GM21825 (cell line): ENCODE measurements around the gene SF3A1.
"Not testable (repeated sequence)": the region's sequence is repeated elsewhere in the genome, so short reads cannot be mapped to it uniquely, and the experiment has no call there.

ENCODE experiments used
- ATAC-seq: cut with Tn5 transposase; IDR thresholded peaks from one replicate; pipeline ENCODE4 v1.9.1; 2021; ENCODE audit warnings: mild to moderate bottlenecking, moderate library complexity; ENCODE audit not compliant: unreplicated experiment

SF3A1 gene

GRCh38 chr22:30348809-30349208, 7.9 kb downstream of the SF3A1 start:
- ATAC-seq, result no peak

DNA sequence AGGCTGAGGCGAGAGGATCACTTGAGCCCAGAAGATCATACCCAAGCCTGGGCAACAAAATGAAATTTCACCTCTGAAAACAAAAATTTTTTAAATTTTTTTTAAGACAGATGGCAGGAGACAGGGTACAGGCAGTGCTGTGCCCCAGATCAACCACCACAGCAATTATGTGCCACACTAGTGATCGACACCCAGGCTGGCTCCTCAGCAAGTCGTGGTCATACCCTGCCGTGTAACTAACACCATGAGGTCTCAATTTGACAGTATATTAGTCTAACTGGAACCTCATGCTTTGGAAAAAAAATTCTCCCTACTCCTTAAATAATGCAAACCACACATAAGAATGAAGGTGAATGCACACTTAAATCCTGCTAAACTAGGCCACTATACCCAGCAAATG, 8.3 kb downstream of the SF3A1 start:
- ATAC-seq, result no peak

DNA sequence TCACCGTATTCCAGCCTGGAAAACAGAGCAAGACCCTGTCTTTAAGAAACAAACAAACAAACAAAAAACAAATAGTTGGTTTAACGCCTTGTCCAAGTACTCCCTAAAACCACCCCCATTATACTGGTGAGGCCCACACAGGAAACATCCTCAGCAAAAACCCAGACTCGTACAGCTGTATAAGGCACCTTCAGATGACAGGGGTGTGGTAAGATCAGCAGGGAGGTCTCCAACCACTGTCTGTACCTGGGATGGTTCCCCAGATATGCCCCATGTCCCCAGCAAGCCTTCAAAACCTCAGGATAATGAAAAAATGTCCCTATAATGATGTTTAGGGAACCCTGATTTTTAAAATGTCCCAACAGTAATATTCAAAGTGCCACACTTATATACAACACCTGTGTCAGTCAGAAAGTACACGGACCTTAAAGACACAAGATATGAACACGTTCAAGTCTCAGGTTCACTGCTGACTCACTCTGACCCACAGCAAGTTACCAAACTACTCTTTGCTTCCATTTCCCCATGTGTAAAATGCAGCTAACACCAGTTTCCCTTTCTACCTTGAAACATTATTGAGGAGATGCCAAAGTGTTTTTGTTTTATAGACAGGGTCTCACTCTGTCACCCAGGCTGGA, 9.3 kb downstream of the SF3A1 start:
- no peak for ATAC-seq

DNA sequence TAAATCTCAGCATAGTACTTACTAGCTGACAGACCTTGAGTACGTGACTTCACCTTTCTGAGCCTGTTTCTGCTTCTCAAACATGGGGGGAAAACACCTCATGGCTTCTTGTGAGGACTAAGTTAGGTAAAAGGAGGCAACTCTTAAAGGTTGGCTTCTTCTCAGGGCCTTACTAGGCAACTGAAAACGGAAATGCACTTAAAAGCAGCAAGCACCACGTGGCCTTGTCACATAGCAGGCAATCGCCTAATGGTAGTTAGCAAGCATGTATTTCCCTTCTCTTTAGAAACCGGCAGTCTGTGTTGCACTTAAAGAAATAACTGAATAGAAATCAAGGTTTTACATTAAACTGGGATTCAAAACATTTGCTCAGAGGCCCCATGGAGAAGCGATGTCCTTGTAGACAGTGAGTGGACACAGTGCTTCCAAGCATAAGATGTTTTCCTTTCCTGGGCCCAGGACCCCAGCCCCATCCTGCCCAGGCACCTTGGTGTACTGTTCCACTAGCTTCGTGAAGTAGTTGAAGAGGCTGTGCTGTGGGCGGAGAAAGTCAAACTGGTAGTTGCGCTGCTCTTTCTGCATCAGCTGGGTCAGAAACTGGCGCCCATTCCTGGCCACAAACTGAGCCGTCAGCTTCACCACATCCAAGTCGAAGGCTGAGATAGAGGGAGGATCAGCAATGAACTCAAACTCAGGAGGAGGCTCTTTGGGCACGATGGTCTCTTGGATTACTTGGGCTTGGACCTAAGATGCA, 12.1 kb downstream of the SF3A1 start:
- ATAC-seq, result no peak

GRCh38 chr22:30340911-30341685, 15.6 kb downstream of the SF3A1 start:
- ATAC-seq, result no peak

DNA sequence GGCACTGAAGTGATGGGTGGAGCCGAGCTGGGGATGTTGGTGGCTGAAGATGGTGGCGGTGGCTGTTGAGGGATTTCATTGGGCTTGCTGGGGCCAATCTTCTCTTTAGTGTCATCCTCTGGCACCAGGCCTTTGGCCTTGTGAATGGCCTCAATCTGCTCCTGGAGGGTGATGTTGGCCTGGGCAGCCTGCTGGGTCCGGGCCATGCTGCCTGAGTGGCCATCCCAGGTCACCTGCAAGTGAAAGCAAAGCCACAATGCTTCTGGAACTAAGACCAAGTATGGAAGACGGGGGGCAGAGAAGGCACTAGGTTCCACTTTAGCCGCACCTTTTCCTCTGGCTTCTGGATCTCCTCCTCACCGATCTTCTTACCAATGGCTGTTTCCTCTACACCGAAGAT, 17.9 kb downstream of the SF3A1 start:
- ATAC-seq, result no peak

DNA sequence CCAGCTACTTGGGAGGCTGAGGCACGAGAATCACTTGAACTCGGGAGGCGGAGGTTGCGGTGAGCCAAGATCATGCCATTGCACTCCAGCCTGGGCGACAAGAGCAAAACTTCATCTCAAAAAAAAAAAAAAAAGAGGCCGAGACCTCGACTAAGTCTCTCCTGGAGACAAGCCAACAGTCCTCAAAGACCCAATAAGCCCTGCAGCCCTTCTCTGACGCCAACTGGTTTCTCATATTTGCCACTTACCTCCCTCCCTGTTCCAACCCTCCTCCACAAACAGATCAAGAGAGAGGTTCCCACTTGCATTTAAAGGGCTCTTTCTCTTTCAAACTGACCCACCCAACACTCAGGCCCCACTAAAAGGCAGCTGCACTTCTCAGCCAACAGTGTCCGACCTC, 18.4 kb downstream of the SF3A1 start:
- not testable (repeated sequence) for ATAC-seq

- ATAC-seq, result no peak
These were observed 19.3 kb downstream of the SF3A1 start for GRCh38 chr22:30337461-30337778.

DNA sequence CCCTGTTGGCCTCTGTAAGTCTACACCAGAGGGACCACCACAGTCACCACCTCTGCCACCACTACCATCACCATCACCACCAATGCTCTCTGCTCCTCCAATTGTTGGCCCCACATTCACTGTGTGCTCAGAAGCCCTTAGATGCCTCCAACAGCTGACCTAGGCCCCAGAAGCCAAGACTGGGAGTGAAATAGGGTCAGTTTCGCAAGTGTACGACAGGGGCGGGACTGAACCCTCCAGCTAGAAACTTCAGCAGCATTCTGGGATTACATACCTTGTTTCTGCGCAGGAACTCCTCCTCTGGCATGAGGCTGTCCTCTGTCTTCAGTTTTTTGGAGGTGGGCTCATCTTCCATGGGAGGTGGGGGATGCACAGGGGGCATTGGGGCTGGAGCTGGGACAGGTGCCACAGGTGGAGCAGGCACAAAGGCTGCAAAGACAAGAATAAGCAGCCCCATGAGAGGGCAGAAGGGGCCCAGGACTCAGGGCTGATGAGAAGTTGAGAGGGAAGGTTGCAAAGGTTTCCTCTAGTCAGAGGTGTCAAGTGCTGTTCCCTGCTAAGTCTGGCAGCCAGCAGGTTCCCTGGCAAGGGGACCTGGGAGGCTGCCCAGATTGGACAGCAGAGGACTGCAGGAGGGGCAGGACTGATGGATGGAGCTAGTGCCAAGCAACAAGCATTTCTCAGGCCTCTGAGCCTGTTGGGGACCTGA, 19.8 kb downstream of the SF3A1 start:
- no peak for ATAC-seq

- no peak for ATAC-seq
These were observed 21.5 kb downstream of the SF3A1 start for GRCh38 chr22:30335236-30335635.

DNA sequence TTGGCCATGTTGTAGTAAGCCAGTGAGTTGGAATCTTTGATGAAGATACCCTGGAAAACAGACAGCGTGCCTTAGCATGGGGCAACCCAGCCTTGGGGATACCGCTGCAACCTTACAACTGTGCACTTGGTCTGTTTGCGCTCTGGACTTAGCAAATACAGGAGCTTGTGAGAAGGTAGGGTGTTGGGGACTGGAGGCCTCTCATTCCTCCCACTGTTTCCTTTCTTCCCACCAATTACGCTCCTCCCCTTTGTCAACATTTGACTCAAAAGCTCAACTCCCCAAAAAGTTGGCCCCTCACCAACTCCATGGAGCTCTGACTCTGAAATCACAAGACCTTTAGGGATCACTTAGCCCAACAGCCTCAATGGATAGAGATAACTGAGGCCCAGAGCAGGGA, 22.0 kb downstream of the SF3A1 start:
- ATAC-seq, result no peak

- ATAC-seq, result no peak
These were observed 23.0 kb downstream of the SF3A1 start for GRCh38 chr22:30333707-30334087.

DNA sequence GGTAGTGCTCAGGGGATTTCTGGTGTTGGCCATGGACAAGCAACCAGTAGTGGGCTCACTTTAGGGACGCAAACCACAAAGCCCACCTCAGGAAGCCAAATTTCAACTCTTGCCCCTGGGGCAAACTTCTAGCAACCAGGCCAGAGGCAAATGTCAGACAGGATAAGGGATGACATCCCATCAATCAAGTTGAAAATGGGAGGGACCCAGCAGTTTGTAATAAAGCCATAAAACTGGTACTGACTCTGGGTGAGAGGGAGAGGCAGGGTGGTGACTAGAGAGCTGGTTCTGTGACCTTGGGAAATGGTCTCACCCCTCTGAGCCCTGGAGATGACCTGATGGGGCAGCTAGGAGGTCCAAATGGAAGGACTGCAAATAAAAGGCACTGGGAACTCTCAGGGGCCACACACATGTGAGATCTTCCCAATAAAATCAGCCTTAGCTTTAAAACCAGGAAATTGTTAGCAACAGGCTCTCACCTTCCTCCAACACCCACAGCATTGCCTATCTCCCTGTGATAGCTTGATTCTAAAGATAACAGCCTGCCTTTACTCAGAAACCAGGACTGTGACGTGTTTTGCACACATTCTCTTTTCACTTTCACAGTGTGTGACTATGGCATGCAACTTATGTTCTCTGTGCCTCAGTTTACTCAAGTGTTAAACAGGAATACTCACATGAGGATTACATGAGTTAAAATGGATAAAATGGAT, 23.5 kb downstream of the SF3A1 start:
- ATAC-seq, result no peak

- no peak for ATAC-seq
These were observed 24.1 kb downstream of the SF3A1 start for GRCh38 chr22:30332551-30332950.

DNA sequence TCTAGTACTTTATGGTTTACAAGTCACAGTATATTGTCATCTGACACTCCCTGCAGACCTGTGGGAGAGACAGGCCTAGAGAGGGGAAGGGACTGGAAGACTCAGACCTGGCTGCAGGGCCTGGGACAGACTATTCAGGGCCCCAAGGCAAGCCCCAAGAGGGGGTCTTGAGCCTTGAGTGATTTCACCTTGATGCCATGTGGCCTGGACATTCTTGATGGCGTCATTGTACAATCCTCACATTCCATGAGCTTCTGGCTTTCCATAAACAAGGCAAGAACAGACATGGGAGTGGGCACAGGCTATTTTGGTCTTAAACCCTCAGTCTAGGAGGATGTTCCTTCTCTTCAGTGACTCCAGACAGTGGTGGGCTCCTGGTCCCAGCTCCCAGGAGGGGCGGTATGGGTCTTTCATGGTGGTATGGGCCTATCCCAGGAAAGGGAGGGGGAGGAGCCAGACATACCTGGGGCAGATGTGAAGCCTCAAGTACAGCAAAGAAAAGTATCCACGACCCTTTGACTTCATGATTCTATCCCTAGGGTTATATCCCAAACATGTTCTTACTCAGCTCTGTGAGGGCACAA, 28.1 kb downstream of the SF3A1 start:
- ATAC-seq, result no peak

GRCh38 chr22:30327864-30328345, 28.8 kb downstream of the SF3A1 start:
- ATAC-seq, result no peak

- peak; percentile 79 for ATAC-seq
These were observed 29.9 kb downstream of the SF3A1 start, which contains the start of gene TBC1D10A for GRCh38 chr22:30326706-30327362. Gene TBC1D10A (minus strand): TSS chr22:30326941. CDS start chr22:30326881, 60 bp downstream.

- peak; percentile 26 for ATAC-seq
These were observed 30.4 kb downstream of the SF3A1 start for GRCh38 chr22:30326255-30326705.

- ATAC-seq, result no peak
These were observed 30.9 kb downstream of the SF3A1 start for GRCh38 chr22:30325724-30326254.
